Mammary epithelial cell (primary cell): Measurements from ENCODE around the gene GSPT1.

ENCODE experiments used
- EZH2 ChIP-seq: IDR thresholded peaks from 2 replicates; pipeline ENCODE4 v1.6.1; 2012; ENCODE audit warnings: low read length, inconsistent platforms, borderline replicate concordance
- TF ChIP-seq, protein P1 (sequence below), 2 donors: IDR thresholded peaks in 1 of 2; conservative IDR thresholded peaks in 1 of 2; 2 replicates each; pipeline ENCODE4 v1.5.1; 2011 to 2012; ENCODE audit warnings: inconsistent platforms in 2 of 2, low read length in 2 of 2, mild to moderate bottlenecking in 2 of 2, control low read depth in 1 of 2, low read depth in 1 of 2; ENCODE audit not compliant: insufficient read depth in 1 of 2; ENCODE audit errors: extremely low read depth in 1 of 2

DNA sequence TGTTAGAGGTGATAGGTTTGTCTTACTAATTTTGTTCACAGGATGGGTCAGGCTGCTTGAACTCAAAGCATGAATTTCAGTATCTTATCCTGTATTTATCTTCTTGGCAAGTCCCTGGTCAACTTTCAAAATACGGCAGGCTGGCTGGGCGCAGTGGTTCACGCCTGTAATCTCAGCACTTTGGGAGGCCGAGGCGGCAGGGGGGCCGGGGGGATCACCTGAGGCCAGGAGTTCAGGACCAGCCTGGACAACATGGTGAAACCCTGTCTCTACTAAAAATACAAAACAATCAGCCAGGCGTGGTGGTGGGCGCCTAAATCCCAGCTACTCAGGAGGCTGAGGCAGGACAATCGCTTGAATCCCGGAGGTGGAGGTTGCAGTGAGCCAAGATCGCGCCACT lies 39.5 kb downstream of the GSPT1 start:
- TF ChIP-seq, protein P1, sequence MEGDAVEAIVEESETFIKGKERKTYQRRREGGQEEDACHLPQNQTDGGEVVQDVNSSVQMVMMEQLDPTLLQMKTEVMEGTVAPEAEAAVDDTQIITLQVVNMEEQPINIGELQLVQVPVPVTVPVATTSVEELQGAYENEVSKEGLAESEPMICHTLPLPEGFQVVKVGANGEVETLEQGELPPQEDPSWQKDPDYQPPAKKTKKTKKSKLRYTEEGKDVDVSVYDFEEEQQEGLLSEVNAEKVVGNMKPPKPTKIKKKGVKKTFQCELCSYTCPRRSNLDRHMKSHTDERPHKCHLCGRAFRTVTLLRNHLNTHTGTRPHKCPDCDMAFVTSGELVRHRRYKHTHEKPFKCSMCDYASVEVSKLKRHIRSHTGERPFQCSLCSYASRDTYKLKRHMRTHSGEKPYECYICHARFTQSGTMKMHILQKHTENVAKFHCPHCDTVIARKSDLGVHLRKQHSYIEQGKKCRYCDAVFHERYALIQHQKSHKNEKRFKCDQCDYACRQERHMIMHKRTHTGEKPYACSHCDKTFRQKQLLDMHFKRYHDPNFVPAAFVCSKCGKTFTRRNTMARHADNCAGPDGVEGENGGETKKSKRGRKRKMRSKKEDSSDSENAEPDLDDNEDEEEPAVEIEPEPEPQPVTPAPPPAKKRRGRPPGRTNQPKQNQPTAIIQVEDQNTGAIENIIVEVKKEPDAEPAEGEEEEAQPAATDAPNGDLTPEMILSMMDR (conservative IDR thresholded peaks at IDR 0.05 in 1 of 2, IDR thresholded peaks at IDR 0.05 in 1 of 2; ENCODE audit: extremely low read depth in 1 of 2, insufficient read depth in 1 of 2, low read depth in 1 of 2, low read length in 2 of 2) = no peak
- no peak for TF ChIP-seq EZH2
